SJCRH30 (cell line): ENCODE measurements around the gene COQ3. TPM values are rescaled to one million over a fixed set of nuclear protein-coding genes. Genes with fewer than 3 reads are reported as not detected.

ENCODE experiments used
- DNase-seq, 2 experiments: peaks; one replicate each; pipeline ENCODE4 v3.0.0-alpha.2; 2015 to 2020
- H3K27ac ChIP-seq: fragments of 250-450 bp; sonication (Bioruptor Pico); 2 replicates; pipeline ENCODE4 v1.5.1; 2020; ENCODE audit warnings: mild to moderate bottlenecking, moderate library complexity
- H3K27me3 ChIP-seq: fragments of 250-450 bp; sonication (Bioruptor Pico); 2 replicates; pipeline ENCODE4 v1.5.1; 2020; ENCODE audit warnings: mild to moderate bottlenecking, moderate library complexity
- H3K36me3 ChIP-seq: fragments of 250-450 bp; sonication (Bioruptor Pico); 2 replicates; pipeline ENCODE4 v1.5.1; 2020; ENCODE audit warnings: mild to moderate bottlenecking, moderate library complexity
- H3K4me1 ChIP-seq: fragments of 250-450 bp; sonication (Bioruptor Pico); 2 replicates; pipeline ENCODE4 v1.5.1; 2020; ENCODE audit warnings: mild to moderate bottlenecking, moderate library complexity
- H3K4me3 ChIP-seq: fragments of 250-450 bp; sonication (Bioruptor Pico); 2 replicates; pipeline ENCODE4 v1.5.1; 2020; ENCODE audit warnings: mild to moderate bottlenecking, moderate library complexity
- H3K9me3 ChIP-seq: fragments of 250-450 bp; sonication (Bioruptor Pico); replicated peaks from 2 replicates; pipeline ENCODE4 v1.5.1; 2020; ENCODE audit warnings: mild to moderate bottlenecking, moderate library complexity
- total RNA-seq: library from RNA; depleted of rRNA; stranded (reverse); fragments of >200 nt; shearing (Covaris generic); gene quantifications from 2 replicates; pipeline ENCODE4 v1.2.3, GENCODE V29; 2014

COQ3 gene
- total RNA-seq, 1 experiment from 2014 or later, result 15.9 TPM

GRCh38 chr6:99415446-99415845 is 21.5 kb upstream of the COQ3 start:
- Histone ChIP-seq H3K27me3 (no peaks in the 10 kb centered on the region), H3K9me3 (no peaks in the 10 kb centered on the region), H3K4me3 (no peak overlapping the region), H3K27ac (no peak overlapping the region), H3K4me1 (no peaks in the 10 kb centered on the region), H3K36me3 (peaks cover 45% of the 10 kb centered on the region)
- no peak for DNase-seq

GRCh38 chr6:99412065-99412464 is 18.1 kb upstream of the COQ3 start:
- H3K36me3 ChIP-seq, result peaks cover 78% of the 10 kb centered on the region

GRCh38 chr6:99409672-99410071 is 15.7 kb upstream of the COQ3 start:
- H3K27ac ChIP-seq, result no peak overlapping the region
- H3K4me1 ChIP-seq, result no peaks in the 10 kb centered on the region
- DNase-seq, result no peak
- peaks cover 86% of the 10 kb centered on the region for H3K36me3 ChIP-seq
- no peaks in the 10 kb centered on the region for H3K9me3 ChIP-seq
- H3K27me3 ChIP-seq, result no peaks in the 10 kb centered on the region
- no peak overlapping the region for H3K4me3 ChIP-seq

More at GRCh38 chr6:99412065-99412464, 18.1 kb upstream of the COQ3 start:
- Histone ChIP-seq H3K27me3 (no peaks in the 10 kb centered on the region), H3K4me3 (no peak overlapping the region), H3K4me1 (no peaks in the 10 kb centered on the region), H3K27ac (no peak overlapping the region), H3K9me3 (no peaks in the 10 kb centered on the region)
- DNase-seq, result no peak

DNA sequence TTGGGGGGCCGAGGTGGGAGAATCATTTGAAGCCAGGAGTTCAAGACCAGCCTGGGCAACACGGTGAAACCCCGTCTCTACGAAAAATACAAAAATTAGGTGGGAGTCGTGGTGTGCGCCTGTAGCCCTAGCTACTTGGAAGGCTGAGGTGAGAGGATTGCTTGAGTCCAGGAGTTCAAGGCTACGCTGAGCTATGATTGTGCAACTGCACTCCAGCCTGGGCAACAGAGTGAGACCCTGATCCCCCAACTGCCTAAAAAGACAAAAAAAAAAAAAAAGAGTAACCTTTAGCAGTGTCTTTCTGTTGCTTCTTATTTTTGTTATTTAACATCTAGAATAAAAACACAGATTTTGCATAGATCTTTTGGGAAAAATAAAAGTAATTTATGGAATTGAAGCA is 13.1 kb upstream of the COQ3 start:
- Histone ChIP-seq H3K4me3 (no peak overlapping the region), H3K27me3 (no peaks in the 10 kb centered on the region), H3K4me1 (no peaks in the 10 kb centered on the region)

DNA sequence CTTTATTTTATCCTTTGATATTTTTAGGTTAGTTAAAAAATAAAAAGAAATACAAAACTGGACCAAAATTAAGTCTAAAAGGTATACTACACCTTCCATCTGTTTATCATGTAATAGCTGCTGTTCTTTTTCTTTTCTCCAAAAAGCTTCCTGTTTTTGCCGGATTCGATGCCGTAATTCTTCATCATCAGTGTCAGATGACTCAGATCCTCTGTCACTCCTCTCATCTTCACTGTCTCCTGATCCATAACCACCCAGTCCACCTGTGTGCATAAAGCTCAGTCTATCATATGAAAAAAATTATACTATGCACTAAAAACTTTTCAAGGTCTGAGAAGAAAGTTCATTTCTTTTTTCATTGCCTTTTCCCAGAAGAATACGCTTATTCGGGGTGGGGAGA is 8.5 kb upstream of the COQ3 start:
- Histone ChIP-seq H3K9me3 (no peaks in the 10 kb centered on the region), H3K36me3 (peaks cover 88% of the 10 kb centered on the region), H3K4me1 (no peaks in the 10 kb centered on the region), H3K27ac (no peak overlapping the region), H3K27me3 (no peaks in the 10 kb centered on the region), H3K4me3 (no peak overlapping the region)
- no peak for DNase-seq

More for the DNA sequence above, 13.1 kb upstream of the COQ3 start:
- Histone ChIP-seq H3K27ac (no peak overlapping the region), H3K9me3 (no peaks in the 10 kb centered on the region), H3K36me3 (peaks cover 91% of the 10 kb centered on the region)
- no peak for DNase-seq

GRCh38 chr6:99397287-99397686 is 3.3 kb upstream of the COQ3 start:
- no peak overlapping the region for H3K4me3 ChIP-seq
- no peaks in the 10 kb centered on the region for H3K9me3 ChIP-seq
- H3K27ac ChIP-seq, result no peak overlapping the region
- H3K4me1 ChIP-seq, result no peaks in the 10 kb centered on the region
- no peak for DNase-seq
- no peaks in the 10 kb centered on the region for H3K27me3 ChIP-seq
- H3K36me3 ChIP-seq, result peaks cover 39% of the 10 kb centered on the region

DNA sequence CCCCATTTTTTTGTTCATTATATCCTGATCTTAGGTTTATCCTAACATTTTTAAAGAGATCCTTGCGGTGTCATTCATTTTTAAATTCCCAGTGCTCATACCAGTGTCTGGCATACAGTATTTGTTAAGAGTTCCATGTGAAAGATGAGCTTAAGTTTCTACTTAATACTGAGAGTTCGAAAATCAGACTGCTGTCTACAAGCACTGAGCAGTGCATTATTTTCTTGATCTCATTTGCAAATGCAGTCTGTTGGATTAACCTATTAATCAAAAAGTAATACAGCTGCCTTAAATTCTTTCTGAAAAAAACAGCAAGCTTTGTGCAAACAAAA is 663 bp downstream of the COQ3 start:
- Histone ChIP-seq H3K27me3 (no peaks in the 10 kb centered on the region), H3K4me3 (peak overlapping the region; percentile 74), H3K27ac (peak overlapping the region; percentile 78), H3K4me1 (no peaks in the 10 kb centered on the region), H3K9me3 (no peaks in the 10 kb centered on the region), H3K36me3 (peaks cover 6% of the 10 kb centered on the region; the same call in 1 of the 2 replicates)
- no peak for DNase-seq

GRCh38 chr6:99390896-99391295 is 3.1 kb downstream of the COQ3 start:
- Histone ChIP-seq H3K4me3 (no peak overlapping the region), H3K27me3 (no peaks in the 10 kb centered on the region), H3K27ac (no peak overlapping the region), H3K9me3 (no peaks in the 10 kb centered on the region), H3K36me3 (no peaks in the 10 kb centered on the region), H3K4me1 (no peaks in the 10 kb centered on the region)
- DNase-seq, result no peak

DNA sequence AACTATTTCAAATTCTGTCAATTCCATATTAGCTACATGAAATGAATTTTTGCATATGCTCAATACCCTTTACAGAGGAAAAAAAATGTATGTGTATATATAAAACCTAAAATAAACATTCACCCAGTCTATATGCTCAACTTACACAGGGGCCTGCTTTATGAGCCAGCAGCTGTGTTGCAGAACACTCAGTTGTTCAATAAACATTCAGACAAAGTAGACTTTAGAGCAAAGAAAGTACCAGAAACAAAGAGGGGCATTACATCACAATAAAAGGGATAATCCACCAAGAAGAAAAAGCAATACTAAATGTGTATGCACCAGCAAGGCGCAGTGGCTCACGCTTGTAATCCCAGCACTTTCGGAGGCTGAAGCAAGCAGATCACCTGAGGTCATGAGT is 9.5 kb downstream of the COQ3 start:
- DNase-seq, result peak; percentile 19 to 56
- no peak overlapping the region for H3K4me3 ChIP-seq
- H3K9me3 ChIP-seq, result no peaks in the 10 kb centered on the region
- no peaks in the 10 kb centered on the region for H3K36me3 ChIP-seq
- no peaks in the 10 kb centered on the region for H3K27me3 ChIP-seq
- no peak overlapping the region for H3K27ac ChIP-seq
- H3K4me1 ChIP-seq, result no peaks in the 10 kb centered on the region

- Histone ChIP-seq H3K27ac (no peak overlapping the region), H3K4me3 (no peak overlapping the region)
- no peak for DNase-seq
Observed at GRCh38 chr6:99378636-99379035, 15.4 kb downstream of the COQ3 start.

DNA sequence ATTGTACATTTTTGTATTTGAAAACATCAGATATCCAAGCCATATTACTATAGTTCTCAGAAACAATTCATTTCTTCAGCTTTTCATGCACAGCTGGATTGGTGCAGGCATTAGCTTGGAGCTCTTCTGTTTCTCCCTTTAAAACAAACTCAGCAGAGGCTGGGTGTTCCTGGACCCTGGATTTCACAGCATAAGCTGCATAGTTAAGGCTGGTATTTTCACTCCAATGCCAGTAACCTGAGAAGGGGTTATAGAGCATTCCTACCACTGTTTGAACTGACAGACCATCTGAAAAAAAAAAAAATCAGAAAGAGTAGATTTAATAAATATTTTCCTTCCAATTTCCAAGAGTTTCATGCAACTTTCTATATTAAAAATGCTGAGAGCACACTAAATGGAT is 24.5 kb downstream of the COQ3 start:
- H3K4me3 ChIP-seq, result no peak overlapping the region
- H3K4me1 ChIP-seq, result no peaks in the 10 kb centered on the region
- no peaks in the 10 kb centered on the region for H3K36me3 ChIP-seq
- H3K27ac ChIP-seq, result no peak overlapping the region
- no peaks in the 10 kb centered on the region for H3K9me3 ChIP-seq
- no peak for DNase-seq
- H3K27me3 ChIP-seq, result no peaks in the 10 kb centered on the region

More at GRCh38 chr6:99378636-99379035, 15.4 kb downstream of the COQ3 start:
- no peaks in the 10 kb centered on the region; the same call in 1 of the 2 replicates for H3K36me3 ChIP-seq
- H3K4me1 ChIP-seq, result no peaks in the 10 kb centered on the region
- no peaks in the 10 kb centered on the region for H3K27me3 ChIP-seq
- H3K9me3 ChIP-seq, result no peaks in the 10 kb centered on the region

DNA sequence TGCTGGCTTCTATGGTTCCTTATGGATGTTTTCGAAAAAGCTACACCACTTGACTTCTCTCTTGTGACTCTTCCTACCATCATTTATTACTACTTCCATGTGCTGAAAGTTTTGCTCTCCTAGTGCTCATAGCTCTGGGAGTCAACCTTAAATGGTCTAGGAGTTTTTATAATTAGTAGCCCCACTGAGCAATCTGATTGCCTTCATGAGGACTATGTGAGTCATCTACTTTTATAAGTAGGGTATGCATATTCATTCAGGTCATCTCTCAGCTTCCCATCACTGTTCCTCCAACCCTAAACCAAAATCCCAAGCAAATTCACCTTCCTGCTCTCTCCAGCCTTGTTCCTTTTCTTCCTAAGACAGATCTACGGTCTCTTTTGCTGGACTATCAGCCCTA is 27.1 kb downstream of the COQ3 start:
- DNase-seq, result no peak
- Histone ChIP-seq H3K4me3 (no peak overlapping the region), H3K27me3 (no peaks in the 10 kb centered on the region)

GRCh38 chr6:99364026-99364425 is 30.0 kb downstream of the COQ3 start:
- Histone ChIP-seq H3K9me3 (no peaks in the 10 kb centered on the region), H3K4me3 (no peak overlapping the region), H3K27ac (no peak overlapping the region), H3K27me3 (no peaks in the 10 kb centered on the region), H3K36me3 (no peaks in the 10 kb centered on the region), H3K4me1 (no peaks in the 10 kb centered on the region)
- no peak for DNase-seq

More for the DNA sequence above, 27.1 kb downstream of the COQ3 start:
- no peaks in the 10 kb centered on the region for H3K4me1 ChIP-seq
- no peaks in the 10 kb centered on the region for H3K36me3 ChIP-seq
- no peak overlapping the region for H3K27ac ChIP-seq
- H3K9me3 ChIP-seq, result no peaks in the 10 kb centered on the region

DNA sequence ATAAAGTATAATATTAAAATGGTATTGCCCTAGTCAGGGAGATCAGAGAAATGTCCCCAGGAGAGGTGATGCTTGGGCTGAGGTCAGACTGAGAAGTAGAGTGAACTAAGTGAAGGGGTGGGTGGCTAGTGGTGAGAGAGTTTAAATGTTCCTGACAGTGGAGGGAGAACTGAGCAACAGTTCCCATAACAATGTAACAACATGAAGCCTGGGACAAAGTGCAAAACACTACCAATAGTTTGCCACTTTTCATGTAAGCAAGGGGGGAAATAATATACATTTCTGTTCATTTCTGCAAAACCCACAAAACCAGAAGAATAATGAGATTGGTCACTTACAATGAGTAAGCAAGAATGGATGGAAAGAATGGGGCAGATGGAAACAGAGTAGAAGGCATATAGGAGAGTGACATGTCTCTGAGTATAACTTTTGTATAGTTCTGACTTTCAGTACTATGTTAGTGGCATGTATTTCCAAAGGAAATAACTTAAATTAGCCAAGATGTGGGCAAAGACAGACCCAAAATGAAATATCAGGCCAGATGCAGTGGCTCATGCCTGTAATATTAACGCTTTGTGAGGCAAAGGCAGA is 31.2 kb downstream of the COQ3 start:
- Histone ChIP-seq H3K4me3 (no peak overlapping the region), H3K9me3 (no peaks in the 10 kb centered on the region), H3K27ac (no peak overlapping the region), H3K27me3 (no peaks in the 10 kb centered on the region), H3K36me3 (no peaks in the 10 kb centered on the region), H3K4me1 (no peaks in the 10 kb centered on the region)
- no peak for DNase-seq

- Histone ChIP-seq H3K27ac (no peak overlapping the region), H3K4me3 (no peak overlapping the region), H3K36me3 (no peaks in the 10 kb centered on the region), H3K4me1 (no peaks in the 10 kb centered on the region), H3K9me3 (no peaks in the 10 kb centered on the region), H3K27me3 (no peaks in the 10 kb centered on the region)
- no peak for DNase-seq
Observed at GRCh38 chr6:99359800-99360199, 34.2 kb downstream of the COQ3 start.

DNA sequence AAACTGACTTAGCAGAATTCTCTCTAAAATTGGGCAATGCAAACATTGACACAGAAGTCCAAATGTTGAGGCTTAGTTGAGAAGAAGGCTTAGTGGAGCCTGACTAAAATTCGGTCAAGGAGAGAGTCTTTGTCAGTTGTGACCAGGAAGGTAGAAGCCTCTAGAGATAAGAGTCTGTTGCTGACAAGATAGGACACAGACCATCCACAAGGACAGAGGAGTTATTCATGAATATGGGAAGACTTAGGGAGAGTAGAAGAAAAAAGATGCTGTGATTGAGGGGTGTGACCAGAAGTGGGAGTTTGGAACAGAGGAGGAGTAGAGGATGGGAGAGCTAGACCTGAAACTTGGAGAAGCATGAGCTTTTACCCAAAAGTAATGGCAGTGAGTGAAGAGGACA is 37.4 kb downstream of the COQ3 start:
- H3K4me1 ChIP-seq, result no peaks in the 10 kb centered on the region
- no peak overlapping the region for H3K4me3 ChIP-seq
- DNase-seq, result no peak
- no peak overlapping the region for H3K27ac ChIP-seq
- no peaks in the 10 kb centered on the region for H3K36me3 ChIP-seq
- no peaks in the 10 kb centered on the region; the same call in 1 of the 2 replicates for H3K27me3 ChIP-seq
- no peaks in the 10 kb centered on the region for H3K9me3 ChIP-seq
